Tibial nerve (tissue), 3 donors: ENCODE measurements around the gene INPP4A.

ENCODE experiments used
- CTCF ChIP-seq, 5 experiments: fragments of 200-600 bp in 3 of 5; fragments of 450-650 bp in 2 of 5; sonication (generic) in 3 of 5; IDR thresholded peaks; one replicate each; pipeline ENCODE4 v1.5.1; 2016 to 2019; ENCODE audit warnings: antibody characterized with exemption in 5 of 5, mild to moderate bottlenecking in 3 of 5, moderate library complexity in 2 of 5
- POLR2A ChIP-seq, 2 donors: fragments of 450-650 bp; IDR thresholded peaks; one replicate each; pipeline ENCODE4 v1.6.1; 2017; ENCODE audit warnings: antibody characterized with exemption in 2 of 2, mild to moderate bottlenecking in 2 of 2, moderate library complexity in 2 of 2

DNA sequence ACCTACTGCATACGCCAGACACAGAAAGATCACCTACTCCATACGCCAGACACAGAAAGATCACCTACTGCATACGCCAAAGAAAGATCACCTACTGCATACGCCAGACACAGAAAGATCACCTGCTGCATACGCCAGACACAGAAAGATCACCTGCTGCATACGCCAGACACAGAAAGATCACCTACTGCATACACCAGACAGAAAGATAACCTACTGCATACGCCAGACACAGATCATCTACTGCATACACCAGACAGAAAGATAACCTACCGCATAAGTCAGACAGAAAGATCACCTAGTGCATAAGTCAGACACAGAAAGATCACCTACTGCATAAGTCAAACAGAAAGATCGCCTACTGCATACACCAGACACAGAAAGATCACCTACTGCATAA, 137.9 kb downstream of the INPP4A start:
- TF ChIP-seq CTCF (IDR thresholded peaks at IDR 0.05): no peak
- TF ChIP-seq POLR2A (IDR thresholded peaks at IDR 0.05): no peak
